Activated B cell treated with CpG ODN at 0.5 μM for 24 hours (primary cell): ENCODE results near the gene ARL13A. TPM values are rescaled to one million over a fixed set of nuclear protein-coding genes. Genes with fewer than 3 reads are reported as not detected.

Experiments
- ATAC-seq: fragments of 200-7000 bp; cut with Tn5 transposase; one replicate; pipeline ENCODE4 v1.10.0; 2021; ENCODE audit warnings: low read depth, mild to moderate bottlenecking, moderate library complexity
- CTCF ChIA-PET: fragments of 350-600 bp; sonication (Branson Sonifier 250); formaldehyde crosslinking; loops from one replicate; lab custom pipeline; 2021; ENCODE audit warnings: antibody characterized with exemption; lab: Charles Lee
- POLR2A ChIA-PET: fragments of 350-600 bp; sonication (Branson Sonifier 250); formaldehyde crosslinking; loops from one replicate; lab custom pipeline; 2021; ENCODE audit warnings: antibody characterized with exemption; lab: Charles Lee
- DNase-seq: peaks from one replicate; pipeline ENCODE4 v3.0.0; 2022
- H3K27ac Mint-ChIP-seq: one replicate; pipeline ENCODE4 v1.8.0; 2020; ENCODE audit warnings: mixed read lengths
- H3K27me3 Mint-ChIP-seq: one replicate; pipeline ENCODE4 v1.8.0; 2021; ENCODE audit warnings: mixed read lengths
- H3K36me3 Mint-ChIP-seq: one replicate; pipeline ENCODE4 v1.8.0; 2021; ENCODE audit warnings: low read depth, mixed read lengths
- H3K4me1 Mint-ChIP-seq: one replicate; pipeline ENCODE4 v1.8.0; 2021; ENCODE audit warnings: mixed read lengths
- H3K4me3 Mint-ChIP-seq: one replicate; pipeline ENCODE4 v1.8.0; 2020; ENCODE audit warnings: mild to moderate bottlenecking, mixed read lengths
- H3K9me3 Mint-ChIP-seq: one replicate; pipeline ENCODE4 v1.8.0; 2020; ENCODE audit warnings: mixed read lengths
- CTCF ChIP-seq: fragments of 200-600 bp; IDR thresholded peaks from one replicate; pipeline ENCODE4 v1.8.0; 2022; ENCODE audit warnings: antibody characterized with exemption, mild to moderate bottlenecking
- intact Hi-C: fragments of 100-400 bp; cut with micrococcal nuclease; formaldehyde crosslinking; loops from one replicate; pipeline ENCODE4 v1.15.1; 2024
- total RNA-seq: library from RNA; stranded (reverse); gene quantifications from 2 replicates; pipeline ENCODE4 v1.2.3, GENCODE V29; 2022

ARL13A gene
- not detected in 2 replicates for total RNA-seq

GRCh38 chrX:100969408-100969807, at the start of gene ARL13A:
Gene ARL13A, plus strand, starts transcription at chrX:100969708. Its CDS starts 3,982 bp downstream, at chrX:100973690.
- TF ChIP-seq CTCF = no peak
- Mint-ChIP-seq H3K9me3 (no peaks in the 10 kb centered on the region), H3K27me3 (no peaks in the 10 kb centered on the region), H3K27ac (no peak within 1 kb of the TSS), H3K4me1 (no peaks in the 10 kb centered on the region), H3K36me3 (peaks cover 5% of the 10 kb centered on the region), H3K4me3 (no peak within 1 kb of the TSS)
- intact Hi-C loops = no loop called here
- no peak for DNase-seq
- no peak for ATAC-seq
- ChIA-PET CTCF (no interaction called here), POLR2A (no interaction called here)

GRCh38 chrX:100924375-100924774, 45.1 kb upstream of the ARL13A start:
- POLR2A ChIA-PET = no interaction called here
- H3K4me3 Mint-ChIP-seq = no peak overlapping the region
- H3K27me3 Mint-ChIP-seq = no peaks in the 10 kb centered on the region
- peaks cover 2% of the 10 kb centered on the region for H3K36me3 Mint-ChIP-seq
- no peak overlapping the region for H3K27ac Mint-ChIP-seq
- ATAC-seq (no peak), DNase-seq (no peak)
- H3K9me3 Mint-ChIP-seq = no peaks in the 10 kb centered on the region
- intact Hi-C loops = no loop called here
- peaks cover 35% of the 10 kb centered on the region for H3K4me1 Mint-ChIP-seq
- CTCF ChIA-PET = no interaction called here
- TF ChIP-seq CTCF = no peak

GRCh38 chrX:100926453-100926852, 43.1 kb upstream of the ARL13A start:
- H3K27ac Mint-ChIP-seq = no peak overlapping the region
- H3K4me1 Mint-ChIP-seq = peaks cover 50% of the 10 kb centered on the region
- ATAC-seq (no peak), DNase-seq (no peak)
- intact Hi-C loops = loop anchor here (5.0 kb wide), 3 partner anchors 71 to 171 kb away; partner anchors contain the start of gene CENPI
- peaks cover 4% of the 10 kb centered on the region for H3K9me3 Mint-ChIP-seq
- no peak overlapping the region for H3K4me3 Mint-ChIP-seq
- ChIA-PET POLR2A (no interaction called here), CTCF (no interaction called here)
- peaks cover 2% of the 10 kb centered on the region for H3K36me3 Mint-ChIP-seq
- no peak for TF ChIP-seq CTCF
- no peaks in the 10 kb centered on the region for H3K27me3 Mint-ChIP-seq

GRCh38 chrX:100928660-100929613, 40.6 kb upstream of the ARL13A start, which contains the start of gene XKRX:
Gene XKRX, minus strand, starts transcription at chrX:100928917. Its CDS starts 613 bp downstream, at chrX:100928304.
- H3K9me3 Mint-ChIP-seq = peaks cover 6% of the 10 kb centered on the region
- intact Hi-C loops = loop anchor here (2.0 to 5.0 kb wide), 4 partner anchors 68 to 168 kb away; partner anchors contain the start of gene CENPI
- peak within 1 kb of the TSS; percentile 82 for H3K27ac Mint-ChIP-seq
- ATAC-seq (peak; percentile 71), DNase-seq (peak; percentile 23)
- CTCF ChIA-PET = no interaction called here
- POLR2A ChIA-PET = interaction anchor here (0.6 to 2.4 kb wide), 5 partner anchors 9 to 448 kb away, joined by 3 to 9 read pairs (median 4); partner anchors contain the start of genes CENPI and CSTF2
- TF ChIP-seq CTCF = no peak
- peaks cover 62% of the 10 kb centered on the region for H3K4me1 Mint-ChIP-seq
- no peaks in the 10 kb centered on the region for H3K27me3 Mint-ChIP-seq
- peak within 1 kb of the TSS; percentile 94 for H3K4me3 Mint-ChIP-seq
- peaks cover 2% of the 10 kb centered on the region for H3K36me3 Mint-ChIP-seq
